Gastrocnemius medialis (tissue), 4 donors: Measurements from ENCODE around the gene CDH4.

ENCODE experiments used
- POLR2A ChIP-seq, 2 donors: fragments of 450-650 bp; IDR thresholded peaks; one replicate each; pipeline ENCODE4 v1.6.1; 2017; ENCODE audit warnings: antibody characterized with exemption in 2 of 2, mild to moderate bottlenecking in 2 of 2, moderate library complexity in 2 of 2
- TF ChIP-seq, protein P1 (sequence below), 5 experiments: fragments of 450-650 bp in 3 of 5; fragments of 200-600 bp in 2 of 5; sonication (generic) in 2 of 5; IDR thresholded peaks in 4 of 5; conservative IDR thresholded peaks in 1 of 5; 1 replicate in 4 of 5; 2 replicates in 1 of 5; pipeline ENCODE4 v1.5.1; 2016 to 2019; ENCODE audit warnings: antibody characterized with exemption in 5 of 5, mild to moderate bottlenecking in 3 of 5, moderate library complexity in 3 of 5

DNA sequence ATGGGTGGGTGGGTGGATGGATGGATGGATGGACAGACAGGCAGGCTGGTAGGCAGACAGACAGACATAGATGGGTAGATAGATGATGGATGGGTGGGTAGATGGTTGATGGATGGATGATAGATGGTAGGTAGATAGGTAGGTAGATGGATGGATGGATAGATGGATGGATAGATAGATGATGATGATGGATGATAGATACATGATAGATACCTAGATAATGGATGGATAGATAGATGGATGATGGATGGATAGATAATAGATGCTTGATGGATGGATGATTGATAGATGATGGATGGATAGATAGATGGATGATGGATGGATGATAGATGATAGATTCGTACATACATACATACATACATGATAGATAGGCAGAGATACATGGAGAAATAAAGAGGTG lies 368.1 kb downstream of the CDH4 start:
- TF ChIP-seq, protein P1, sequence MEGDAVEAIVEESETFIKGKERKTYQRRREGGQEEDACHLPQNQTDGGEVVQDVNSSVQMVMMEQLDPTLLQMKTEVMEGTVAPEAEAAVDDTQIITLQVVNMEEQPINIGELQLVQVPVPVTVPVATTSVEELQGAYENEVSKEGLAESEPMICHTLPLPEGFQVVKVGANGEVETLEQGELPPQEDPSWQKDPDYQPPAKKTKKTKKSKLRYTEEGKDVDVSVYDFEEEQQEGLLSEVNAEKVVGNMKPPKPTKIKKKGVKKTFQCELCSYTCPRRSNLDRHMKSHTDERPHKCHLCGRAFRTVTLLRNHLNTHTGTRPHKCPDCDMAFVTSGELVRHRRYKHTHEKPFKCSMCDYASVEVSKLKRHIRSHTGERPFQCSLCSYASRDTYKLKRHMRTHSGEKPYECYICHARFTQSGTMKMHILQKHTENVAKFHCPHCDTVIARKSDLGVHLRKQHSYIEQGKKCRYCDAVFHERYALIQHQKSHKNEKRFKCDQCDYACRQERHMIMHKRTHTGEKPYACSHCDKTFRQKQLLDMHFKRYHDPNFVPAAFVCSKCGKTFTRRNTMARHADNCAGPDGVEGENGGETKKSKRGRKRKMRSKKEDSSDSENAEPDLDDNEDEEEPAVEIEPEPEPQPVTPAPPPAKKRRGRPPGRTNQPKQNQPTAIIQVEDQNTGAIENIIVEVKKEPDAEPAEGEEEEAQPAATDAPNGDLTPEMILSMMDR (IDR thresholded peaks at IDR 0.05 in 4 of 5, conservative IDR thresholded peaks at IDR 0.05 in 1 of 5): no peak
- TF ChIP-seq POLR2A (IDR thresholded peaks at IDR 0.05): no peak
